Adrenal gland (tissue), 5 donors: ENCODE data around the gene TNRC6B.

Experiments used
- POLR2A ChIP-seq, 2 donors: fragments of 450-650 bp; IDR thresholded peaks; one replicate each; pipeline ENCODE4 v1.6.1; 2017; ENCODE audit warnings: antibody characterized with exemption in 2 of 2, mild to moderate bottlenecking in 2 of 2, moderate library complexity in 1 of 2
- TF ChIP-seq, protein P1 (sequence below), 6 experiments: fragments of 450-650 bp in 4 of 6; fragments of 200-600 bp in 2 of 6; sonication (generic) in 1 of 6; IDR thresholded peaks; 1 replicate in 5 of 6; 2 replicates in 1 of 6; pipeline versions ENCODE4 v1.5.1 to v1.8.0; 2016 to 2021; ENCODE audit warnings: antibody characterized with exemption in 6 of 6, mild to moderate bottlenecking in 2 of 6, moderate library complexity in 1 of 6
- donor health status: DM: no; HTN: no; CAD: no.

DNA sequence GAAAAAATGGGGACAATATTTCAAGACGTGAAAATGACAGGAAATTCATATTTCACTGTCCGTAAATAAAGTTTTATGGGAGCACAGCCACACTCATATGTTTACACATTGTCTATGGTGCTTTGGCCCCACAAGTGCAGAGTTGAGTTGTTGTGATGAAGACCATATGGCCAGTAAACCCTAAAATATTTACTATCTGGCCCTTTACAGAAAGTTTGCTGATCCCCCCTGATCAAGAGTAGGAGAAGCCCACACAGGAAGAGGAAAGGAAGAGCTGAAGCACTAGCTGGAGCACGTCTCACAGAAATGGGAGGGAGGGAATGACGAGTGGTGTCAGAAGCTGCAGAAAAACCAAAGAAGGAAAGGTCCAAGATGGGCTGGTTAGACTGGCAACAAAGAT is 78.8 kb downstream of the TNRC6B start:
- TF ChIP-seq, protein P1, sequence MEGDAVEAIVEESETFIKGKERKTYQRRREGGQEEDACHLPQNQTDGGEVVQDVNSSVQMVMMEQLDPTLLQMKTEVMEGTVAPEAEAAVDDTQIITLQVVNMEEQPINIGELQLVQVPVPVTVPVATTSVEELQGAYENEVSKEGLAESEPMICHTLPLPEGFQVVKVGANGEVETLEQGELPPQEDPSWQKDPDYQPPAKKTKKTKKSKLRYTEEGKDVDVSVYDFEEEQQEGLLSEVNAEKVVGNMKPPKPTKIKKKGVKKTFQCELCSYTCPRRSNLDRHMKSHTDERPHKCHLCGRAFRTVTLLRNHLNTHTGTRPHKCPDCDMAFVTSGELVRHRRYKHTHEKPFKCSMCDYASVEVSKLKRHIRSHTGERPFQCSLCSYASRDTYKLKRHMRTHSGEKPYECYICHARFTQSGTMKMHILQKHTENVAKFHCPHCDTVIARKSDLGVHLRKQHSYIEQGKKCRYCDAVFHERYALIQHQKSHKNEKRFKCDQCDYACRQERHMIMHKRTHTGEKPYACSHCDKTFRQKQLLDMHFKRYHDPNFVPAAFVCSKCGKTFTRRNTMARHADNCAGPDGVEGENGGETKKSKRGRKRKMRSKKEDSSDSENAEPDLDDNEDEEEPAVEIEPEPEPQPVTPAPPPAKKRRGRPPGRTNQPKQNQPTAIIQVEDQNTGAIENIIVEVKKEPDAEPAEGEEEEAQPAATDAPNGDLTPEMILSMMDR (IDR thresholded peaks at IDR 0.05), result no peak
- no peak for TF ChIP-seq POLR2A (IDR thresholded peaks at IDR 0.05)
